ENCODE measurements around the gene PRAMEF11.

DNA sequence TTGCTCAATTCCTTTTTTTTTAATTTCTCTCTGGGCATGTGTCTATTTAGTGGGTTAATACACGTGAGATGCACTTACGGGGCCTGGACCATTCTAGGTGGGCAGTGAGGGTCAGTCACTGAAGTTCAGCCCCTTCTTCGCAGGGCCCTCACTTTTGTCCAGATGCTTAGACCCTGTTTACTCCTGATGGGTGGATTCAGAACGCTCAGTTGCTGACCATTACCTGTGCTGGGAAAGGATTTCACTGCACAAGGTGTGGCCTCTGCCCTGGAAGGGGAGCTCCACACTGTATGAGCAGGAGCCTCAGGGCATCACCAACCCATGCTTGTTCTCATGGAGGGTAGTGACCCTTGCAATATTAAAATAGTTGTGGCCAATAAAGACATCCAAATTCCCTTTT is 53.1 kb downstream of the PRAMEF11 start:
- TF ChIP-seq GATA2 (IDR thresholded peaks at IDR 0.05; ENCODE audit: low read depth, low read length), result no peak
- TF ChIP-seq GATA3 (IDR thresholded peaks at IDR 0.05; ENCODE audit: low read depth, low read length), result no peak

All from SH-SY5Y (cell line).